ENCODE results near the gene VPS51. TPM values are rescaled to one million over a fixed set of nuclear protein-coding genes. Genes with fewer than 3 reads are reported as not detected.

VPS51 gene
- 10 to 100 TPM; 71.8 to 80.6 TPM for total RNA-seq

- peaks cover 25% of the 10 kb centered on the region for H3K36me3 Mint-ChIP-seq (ENCODE audit: low read depth)
These were observed at the start of gene VPS51 for GRCh38 chr11:65095974-65096806. Gene VPS51 (plus strand): TSS chr11:65096214. CDS start chr11:65096251, 37 bp downstream.

GRCh38 chr11:65047581-65048422, 48.2 kb upstream of the VPS51 start:
- peak overlapping the region; percentile 7 for H3K27ac Mint-ChIP-seq
- H3K9me3 Mint-ChIP-seq, result no peaks in the 10 kb centered on the region
- peaks cover 12% of the 10 kb centered on the region for H3K36me3 Mint-ChIP-seq (ENCODE audit: low read depth)
- peaks cover 11% of the 10 kb centered on the region for H3K4me1 Mint-ChIP-seq
- peak; percentile 76 for ATAC-seq (replicated peaks)
- H3K27me3 Mint-ChIP-seq, result no peaks in the 10 kb centered on the region
- peak overlapping the region; percentile 69 for H3K4me3 Mint-ChIP-seq

More at GRCh38 chr11:65095974-65096806, at the start of gene VPS51:
- Mint-ChIP-seq H3K4me3 (peak within 1 kb of the TSS; percentile 84), H3K4me1 (peaks cover 13% of the 10 kb centered on the region), H3K9me3 (no peaks in the 10 kb centered on the region), H3K27me3 (no peaks in the 10 kb centered on the region), H3K27ac (peak within 1 kb of the TSS; percentile 88)
- ATAC-seq (replicated peaks), result peak; percentile 100

GRCh38 chr11:65051398-65051858, 44.6 kb upstream of the VPS51 start:
- H3K27ac Mint-ChIP-seq, result no peak overlapping the region
- H3K4me1 Mint-ChIP-seq, result peaks cover 16% of the 10 kb centered on the region
- no peak for ATAC-seq (replicated peaks)
- H3K9me3 Mint-ChIP-seq, result no peaks in the 10 kb centered on the region
- no peaks in the 10 kb centered on the region for H3K36me3 Mint-ChIP-seq (ENCODE audit: low read depth)
- no peak overlapping the region for H3K4me3 Mint-ChIP-seq
- no peaks in the 10 kb centered on the region for H3K27me3 Mint-ChIP-seq

- Mint-ChIP-seq H3K4me3 (peak overlapping the region; percentile 61), H3K27me3 (no peaks in the 10 kb centered on the region)
- peak; percentile 37 for ATAC-seq (replicated peaks)
These were observed 42.0 kb upstream of the VPS51 start for GRCh38 chr11:65053827-65054508.

DNA sequence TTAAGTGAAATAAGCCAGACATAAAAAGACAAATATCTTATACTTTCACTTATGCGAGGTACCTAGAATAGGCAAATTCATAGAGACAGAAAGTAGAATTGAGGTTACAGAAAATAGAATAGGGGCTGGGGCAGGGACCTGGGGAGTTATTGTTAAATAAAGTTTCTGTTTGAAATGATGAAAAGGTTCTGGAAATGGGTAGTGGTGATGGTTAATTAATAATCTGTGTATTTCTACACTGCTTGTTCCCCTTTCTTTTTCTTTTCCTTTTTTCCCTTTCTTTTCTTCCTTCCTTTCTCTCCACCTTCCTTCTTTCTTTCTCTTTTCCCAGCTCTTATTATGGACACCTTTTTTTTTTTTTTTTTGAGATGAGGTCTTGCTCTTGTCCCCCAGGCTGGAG, 40.5 kb upstream of the VPS51 start:
- Mint-ChIP-seq H3K4me3 (no peak overlapping the region), H3K9me3 (no peaks in the 10 kb centered on the region), H3K27ac (no peak overlapping the region), H3K4me1 (peaks cover 11% of the 10 kb centered on the region), H3K27me3 (no peaks in the 10 kb centered on the region), H3K36me3 (ENCODE audit: low read depth) (no peaks in the 10 kb centered on the region)
- ATAC-seq (replicated peaks), result no peak

More at GRCh38 chr11:65053827-65054508, 42.0 kb upstream of the VPS51 start:
- Mint-ChIP-seq H3K4me1 (peaks cover 11% of the 10 kb centered on the region), H3K27ac (peak overlapping the region; percentile 86), H3K36me3 (ENCODE audit: low read depth) (no peaks in the 10 kb centered on the region), H3K9me3 (no peaks in the 10 kb centered on the region)

DNA sequence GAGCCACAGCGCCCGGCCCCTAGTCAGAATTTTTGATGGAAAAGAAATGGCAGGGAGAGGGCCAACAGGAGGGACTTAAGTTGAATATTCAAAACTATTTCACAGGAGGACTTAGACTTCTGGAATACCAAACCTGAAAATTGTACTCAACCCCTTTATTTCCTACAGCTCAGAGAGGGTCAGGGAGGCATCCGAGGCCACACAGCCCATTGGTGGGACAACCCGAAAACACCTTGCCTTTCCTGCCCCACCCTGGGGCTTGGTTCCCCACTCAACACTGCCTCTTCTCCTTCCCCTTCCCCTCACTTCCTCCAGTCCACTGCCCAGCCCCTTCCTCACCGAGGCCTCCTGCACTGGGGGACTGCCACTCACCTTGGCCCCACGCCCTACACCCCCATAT, 39.0 kb upstream of the VPS51 start:
- H3K36me3 Mint-ChIP-seq (ENCODE audit: low read depth), result no peaks in the 10 kb centered on the region
- H3K4me3 Mint-ChIP-seq, result no peak overlapping the region
- no peaks in the 10 kb centered on the region for H3K9me3 Mint-ChIP-seq
- no peak for ATAC-seq (replicated peaks)
- H3K4me1 Mint-ChIP-seq, result peaks cover 11% of the 10 kb centered on the region
- no peaks in the 10 kb centered on the region for H3K27me3 Mint-ChIP-seq
- H3K27ac Mint-ChIP-seq, result no peak overlapping the region

DNA sequence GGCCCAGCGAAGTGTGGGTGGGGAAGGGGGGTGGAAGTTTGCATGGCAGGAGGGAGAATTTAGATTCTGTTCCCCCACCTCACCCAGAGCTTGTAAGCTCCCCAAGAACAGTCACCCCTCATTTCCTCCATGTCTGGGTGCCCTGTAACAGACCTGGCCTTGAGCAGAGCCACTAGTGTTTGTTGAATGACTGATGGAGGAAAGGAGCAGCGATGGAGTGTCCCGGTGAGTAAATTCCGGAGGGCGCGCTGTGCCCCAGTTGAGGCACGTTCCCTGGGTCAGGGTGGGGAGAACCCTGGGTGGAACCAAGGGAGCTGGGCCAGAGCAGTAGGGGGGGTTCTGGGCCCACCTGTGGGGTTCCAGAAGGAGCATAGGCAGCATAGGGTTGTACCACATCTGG, 38.5 kb upstream of the VPS51 start:
- no peaks in the 10 kb centered on the region for H3K36me3 Mint-ChIP-seq (ENCODE audit: low read depth)
- no peaks in the 10 kb centered on the region for H3K9me3 Mint-ChIP-seq
- H3K4me1 Mint-ChIP-seq, result peaks cover 11% of the 10 kb centered on the region
- H3K27ac Mint-ChIP-seq, result no peak overlapping the region
- no peak overlapping the region for H3K4me3 Mint-ChIP-seq
- ATAC-seq (replicated peaks), result no peak
- H3K27me3 Mint-ChIP-seq, result no peaks in the 10 kb centered on the region

GRCh38 chr11:65058012-65058411, 38.0 kb upstream of the VPS51 start:
- H3K27me3 Mint-ChIP-seq, result no peaks in the 10 kb centered on the region
- H3K4me3 Mint-ChIP-seq, result no peak overlapping the region
- no peak for ATAC-seq (replicated peaks)
- H3K4me1 Mint-ChIP-seq, result peaks cover 11% of the 10 kb centered on the region
- no peak overlapping the region for H3K27ac Mint-ChIP-seq
- H3K36me3 Mint-ChIP-seq (ENCODE audit: low read depth), result no peaks in the 10 kb centered on the region
- no peaks in the 10 kb centered on the region for H3K9me3 Mint-ChIP-seq

DNA sequence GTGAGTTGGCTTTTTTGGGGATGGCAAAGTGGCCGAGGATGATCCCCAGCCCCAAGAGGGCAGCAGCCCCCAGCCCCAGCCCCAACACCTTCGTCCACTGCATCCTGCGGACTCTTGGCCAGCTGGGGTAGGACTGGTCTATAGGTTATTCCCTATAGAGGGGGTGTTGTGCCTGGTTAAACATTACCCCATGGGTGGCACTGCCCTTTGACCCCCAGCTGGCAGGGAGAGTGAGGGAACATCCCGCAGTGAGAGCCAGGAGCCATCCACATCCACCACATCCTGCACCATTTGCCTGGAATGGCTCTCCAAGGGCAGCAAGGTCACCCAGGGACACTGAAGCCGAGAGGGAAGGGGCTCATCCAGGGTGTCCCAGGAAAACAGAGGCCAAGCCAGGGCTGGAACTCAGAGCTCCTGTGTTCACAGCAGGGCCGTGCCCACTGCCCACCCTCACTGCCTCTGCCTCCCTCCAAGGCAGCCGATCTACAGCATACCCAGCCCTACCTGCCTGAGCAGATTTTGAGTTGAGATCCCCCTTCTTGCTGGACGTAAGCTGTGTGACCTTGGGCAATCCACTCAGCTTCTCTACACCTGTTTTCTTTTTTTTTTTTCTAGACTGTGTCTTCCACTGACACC, 37.5 kb upstream of the VPS51 start, which contains the start of gene NAALADL1:
Gene NAALADL1 (minus strand): TSS at position 135 of the 636 bp plus-strand sequence. CDS start 32 bp downstream, at position 103.
- H3K36me3 Mint-ChIP-seq (ENCODE audit: low read depth), result no peaks in the 10 kb centered on the region
- H3K4me1 Mint-ChIP-seq, result peaks cover 8% of the 10 kb centered on the region
- H3K27ac Mint-ChIP-seq, result no peak within 1 kb of the TSS
- no peak for ATAC-seq (replicated peaks)
- H3K4me3 Mint-ChIP-seq, result no peak within 1 kb of the TSS
- no peaks in the 10 kb centered on the region for H3K27me3 Mint-ChIP-seq
- no peaks in the 10 kb centered on the region for H3K9me3 Mint-ChIP-seq

DNA sequence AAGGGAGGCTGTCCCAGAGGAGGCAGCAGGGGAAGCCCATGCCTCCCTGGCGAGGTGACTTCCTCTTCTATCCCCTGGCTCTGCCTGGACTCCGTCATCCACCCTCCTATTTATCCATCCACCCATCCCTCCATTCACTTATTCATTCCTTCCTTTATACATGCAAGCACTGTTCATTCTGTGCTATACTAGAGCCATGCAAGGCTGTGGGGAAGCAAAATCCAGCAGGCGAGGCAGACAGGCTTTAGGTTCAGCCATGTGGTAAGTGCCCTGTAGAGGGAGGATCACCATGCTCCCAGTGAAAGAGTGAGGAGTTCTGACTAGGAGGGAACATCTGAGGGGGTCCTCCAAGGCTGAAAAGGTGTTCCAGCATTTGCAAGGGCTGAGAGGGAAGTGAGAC, 36.5 kb upstream of the VPS51 start:
- ATAC-seq (replicated peaks), result no peak
- Mint-ChIP-seq H3K4me3 (no peak overlapping the region), H3K9me3 (no peaks in the 10 kb centered on the region), H3K36me3 (ENCODE audit: low read depth) (no peaks in the 10 kb centered on the region), H3K27me3 (no peaks in the 10 kb centered on the region), H3K27ac (no peak overlapping the region), H3K4me1 (no peaks in the 10 kb centered on the region)

DNA sequence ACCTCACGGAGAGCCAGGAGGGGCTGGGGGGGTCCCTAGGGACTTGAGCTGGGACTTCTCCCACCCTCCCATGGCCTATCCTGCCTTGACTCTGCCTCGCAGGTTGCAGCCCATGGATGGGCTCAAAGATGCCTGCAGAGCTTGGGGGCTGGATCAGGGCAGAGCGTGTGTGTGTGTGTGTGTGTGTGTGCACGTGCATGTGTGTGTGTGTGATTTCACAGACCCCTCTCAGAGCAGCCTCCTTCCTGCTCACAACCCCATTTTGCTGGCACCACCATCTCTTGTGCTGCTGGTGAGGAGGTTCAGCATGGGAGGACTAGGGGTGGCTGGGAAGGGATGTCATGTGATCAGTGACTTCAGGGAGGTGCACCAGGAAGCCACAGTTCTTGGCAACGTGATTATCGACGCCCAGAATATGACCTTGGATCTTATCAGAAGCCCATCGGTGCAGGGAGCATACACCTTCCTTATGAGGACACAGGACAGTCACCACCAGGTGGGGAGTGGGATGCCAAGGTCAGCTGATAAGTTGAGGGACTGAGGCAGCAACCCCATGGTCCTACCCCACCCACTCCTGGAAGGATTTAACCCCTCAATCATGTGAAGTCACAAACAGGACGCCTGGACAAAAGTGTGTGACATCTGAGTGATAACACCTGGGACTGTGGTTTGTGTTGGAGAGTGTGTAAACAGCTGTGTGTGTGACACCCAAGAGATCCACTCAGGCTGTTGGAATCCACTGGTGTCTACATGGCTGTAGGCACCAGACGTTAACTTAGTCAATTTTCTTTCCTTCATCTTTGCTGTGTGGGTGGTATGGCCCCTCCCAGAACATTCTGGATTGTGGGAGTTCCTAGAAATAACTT, 35.8 kb upstream of the VPS51 start:
- Mint-ChIP-seq H3K36me3 (ENCODE audit: low read depth) (no peaks in the 10 kb centered on the region), H3K4me3 (no peak overlapping the region), H3K27ac (no peak overlapping the region), H3K9me3 (no peaks in the 10 kb centered on the region), H3K27me3 (no peaks in the 10 kb centered on the region), H3K4me1 (no peaks in the 10 kb centered on the region)
- no peak for ATAC-seq (replicated peaks)

- no peaks in the 10 kb centered on the region for H3K27me3 Mint-ChIP-seq
- ATAC-seq (replicated peaks), result no peak
- H3K9me3 Mint-ChIP-seq, result no peaks in the 10 kb centered on the region
- no peak overlapping the region for H3K27ac Mint-ChIP-seq
- no peaks in the 10 kb centered on the region for H3K4me1 Mint-ChIP-seq
- H3K36me3 Mint-ChIP-seq (ENCODE audit: low read depth), result no peaks in the 10 kb centered on the region
- no peak overlapping the region for H3K4me3 Mint-ChIP-seq
These were observed 35.1 kb upstream of the VPS51 start for GRCh38 chr11:65060913-65061408.

- H3K4me1 Mint-ChIP-seq, result no peaks in the 10 kb centered on the region
- H3K27ac Mint-ChIP-seq, result no peak overlapping the region
- H3K36me3 Mint-ChIP-seq (ENCODE audit: low read depth), result no peaks in the 10 kb centered on the region
- H3K9me3 Mint-ChIP-seq, result no peaks in the 10 kb centered on the region
- no peak overlapping the region for H3K4me3 Mint-ChIP-seq
- ATAC-seq (replicated peaks), result no peak
- no peaks in the 10 kb centered on the region for H3K27me3 Mint-ChIP-seq
These were observed 32.5 kb upstream of the VPS51 start for GRCh38 chr11:65063532-65063931.
